GM21526 (cell line): Measurements from ENCODE around the gene ADAMTS17.
"Not testable (repeated sequence)": the region's sequence is repeated elsewhere in the genome, so short reads cannot be mapped to it uniquely, and the experiment has no call there.

Experiments
- ATAC-seq: cut with Tn5 transposase; IDR thresholded peaks from one replicate; pipeline ENCODE4 v1.9.1; 2021; ENCODE audit warnings: moderate library complexity; ENCODE audit not compliant: unreplicated experiment, low FRiP score

Gene ADAMTS17

GRCh38 chr15:99984491-99985243 lies 357.1 kb downstream of the ADAMTS17 start:
- no peak for ATAC-seq

GRCh38 chr15:99983886-99984286 lies 357.9 kb downstream of the ADAMTS17 start:
- ATAC-seq: no peak

- no peak for ATAC-seq
These were observed 358.4 kb downstream of the ADAMTS17 start for GRCh38 chr15:99983171-99983885.

GRCh38 chr15:99982662-99983061 lies 359.1 kb downstream of the ADAMTS17 start:
- no peak for ATAC-seq

GRCh38 chr15:99981839-99982658 lies 359.7 kb downstream of the ADAMTS17 start:
- ATAC-seq: no peak

GRCh38 chr15:99981191-99981647 lies 360.6 kb downstream of the ADAMTS17 start:
- no peak for ATAC-seq

GRCh38 chr15:99980752-99981151 lies 361.0 kb downstream of the ADAMTS17 start:
- no peak for ATAC-seq

GRCh38 chr15:99979886-99980285 lies 361.9 kb downstream of the ADAMTS17 start:
- ATAC-seq: not testable (repeated sequence)

GRCh38 chr15:99979371-99979770 lies 362.4 kb downstream of the ADAMTS17 start:
- no peak for ATAC-seq

GRCh38 chr15:99978426-99978825 lies 363.3 kb downstream of the ADAMTS17 start:
- no peak for ATAC-seq

GRCh38 chr15:99977929-99978328 lies 363.8 kb downstream of the ADAMTS17 start:
- ATAC-seq: no peak

- no peak for ATAC-seq
These were observed 364.9 kb downstream of the ADAMTS17 start for GRCh38 chr15:99976811-99977271.

- ATAC-seq: no peak
These were observed 365.8 kb downstream of the ADAMTS17 start for GRCh38 chr15:99976000-99976399.

GRCh38 chr15:99974246-99974645 lies 367.5 kb downstream of the ADAMTS17 start:
- no peak for ATAC-seq

GRCh38 chr15:99973351-99973750 lies 368.4 kb downstream of the ADAMTS17 start:
- ATAC-seq: no peak

- no peak for ATAC-seq
These were observed 370.8 kb downstream of the ADAMTS17 start for GRCh38 chr15:99970891-99971430.

- no peak for ATAC-seq
These were observed 372.4 kb downstream of the ADAMTS17 start for GRCh38 chr15:99969261-99969920.

GRCh38 chr15:99967841-99968371 lies 373.9 kb downstream of the ADAMTS17 start:
- ATAC-seq: no peak

GRCh38 chr15:99966815-99967214 lies 375.0 kb downstream of the ADAMTS17 start:
- no peak for ATAC-seq

- ATAC-seq: no peak
These were observed 376.4 kb downstream of the ADAMTS17 start for GRCh38 chr15:99965376-99965775.
